ENCODE measurements around the gene SPRR4. TPM values are rescaled to one million over a fixed set of nuclear protein-coding genes. Genes with fewer than 3 reads are reported as not detected.

Gene SPRR4
- total and polyA plus RNA-seq, 2 experiments from 2014 or later: not detected

DNA sequence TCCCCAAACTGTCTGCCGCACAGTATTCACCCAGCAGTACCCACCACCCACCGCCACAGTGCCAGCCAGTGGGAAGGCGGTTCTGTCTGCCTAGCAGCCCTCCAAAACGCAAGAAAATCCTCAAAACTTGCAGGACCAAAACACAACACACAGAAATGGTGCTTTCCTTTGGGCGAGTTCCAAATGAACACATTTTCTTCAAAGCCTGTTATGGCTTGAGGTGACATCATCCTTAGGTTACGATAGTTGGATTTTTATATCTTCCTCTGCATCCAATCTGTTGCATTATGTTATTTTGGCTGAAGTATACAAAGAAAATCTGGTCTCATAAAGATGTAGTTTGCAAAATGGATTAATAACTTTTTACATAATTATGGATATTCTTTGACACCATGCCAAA is 22.7 kb downstream of the SPRR4 start:
- H3K36me3 Mint-ChIP-seq (ENCODE audit: low read depth): no peaks in the 10 kb centered on the region; the same call in 2 of the 3 replicates

More for the DNA sequence above, 22.7 kb downstream of the SPRR4 start:
- Histone ChIP-seq H3K27me3 (ENCODE audit: insufficient read depth) (no peaks in the 10 kb centered on the region), H3F3A (replicated peaks; ENCODE audit: low read depth) (no peaks in the 10 kb centered on the region), H2AFZ (no peak overlapping the region), H3K9me2 (ENCODE audit: insufficient read depth) (no peaks in the 10 kb centered on the region), H3K27ac (ENCODE audit: low read depth) (no peak overlapping the region), H3K4me1 (ENCODE audit: insufficient read depth) (no peaks in the 10 kb centered on the region; the same call in 1 of the 2 replicates), H3K4me3 (no peak overlapping the region), H3K36me3 (ENCODE audit: insufficient read depth) (no peaks in the 10 kb centered on the region), H4K20me1 (replicated peaks; ENCODE audit: insufficient read depth) (no peaks in the 10 kb centered on the region), H3K79me2 (replicated peaks; ENCODE audit: insufficient read depth) (no peaks in the 10 kb centered on the region), H3K4me2 (no peak overlapping the region)
- no peak for ATAC-seq
- H3K4me1 Mint-ChIP-seq: peaks cover 11% of the 10 kb centered on the region; the same call in 2 of the 3 replicates
- H3K27ac Mint-ChIP-seq: no peak overlapping the region
- DNase-seq (ENCODE audit: low spot score): no peak
- H3K9me3 Mint-ChIP-seq: peaks cover 8% of the 10 kb centered on the region; the same call in 2 of the 3 replicates
- no peak overlapping the region for H3K4me3 Mint-ChIP-seq
- no peak for TF ChIP-seq ZNF331 (CRISPR knock-in tag; IDR thresholded peaks at IDR 0.05; ENCODE audit: low read depth)
- no peak for TF ChIP-seq ZNF114 (CRISPR knock-in tag; IDR thresholded peaks at IDR 0.05)
- TF ChIP-seq, protein P1, sequence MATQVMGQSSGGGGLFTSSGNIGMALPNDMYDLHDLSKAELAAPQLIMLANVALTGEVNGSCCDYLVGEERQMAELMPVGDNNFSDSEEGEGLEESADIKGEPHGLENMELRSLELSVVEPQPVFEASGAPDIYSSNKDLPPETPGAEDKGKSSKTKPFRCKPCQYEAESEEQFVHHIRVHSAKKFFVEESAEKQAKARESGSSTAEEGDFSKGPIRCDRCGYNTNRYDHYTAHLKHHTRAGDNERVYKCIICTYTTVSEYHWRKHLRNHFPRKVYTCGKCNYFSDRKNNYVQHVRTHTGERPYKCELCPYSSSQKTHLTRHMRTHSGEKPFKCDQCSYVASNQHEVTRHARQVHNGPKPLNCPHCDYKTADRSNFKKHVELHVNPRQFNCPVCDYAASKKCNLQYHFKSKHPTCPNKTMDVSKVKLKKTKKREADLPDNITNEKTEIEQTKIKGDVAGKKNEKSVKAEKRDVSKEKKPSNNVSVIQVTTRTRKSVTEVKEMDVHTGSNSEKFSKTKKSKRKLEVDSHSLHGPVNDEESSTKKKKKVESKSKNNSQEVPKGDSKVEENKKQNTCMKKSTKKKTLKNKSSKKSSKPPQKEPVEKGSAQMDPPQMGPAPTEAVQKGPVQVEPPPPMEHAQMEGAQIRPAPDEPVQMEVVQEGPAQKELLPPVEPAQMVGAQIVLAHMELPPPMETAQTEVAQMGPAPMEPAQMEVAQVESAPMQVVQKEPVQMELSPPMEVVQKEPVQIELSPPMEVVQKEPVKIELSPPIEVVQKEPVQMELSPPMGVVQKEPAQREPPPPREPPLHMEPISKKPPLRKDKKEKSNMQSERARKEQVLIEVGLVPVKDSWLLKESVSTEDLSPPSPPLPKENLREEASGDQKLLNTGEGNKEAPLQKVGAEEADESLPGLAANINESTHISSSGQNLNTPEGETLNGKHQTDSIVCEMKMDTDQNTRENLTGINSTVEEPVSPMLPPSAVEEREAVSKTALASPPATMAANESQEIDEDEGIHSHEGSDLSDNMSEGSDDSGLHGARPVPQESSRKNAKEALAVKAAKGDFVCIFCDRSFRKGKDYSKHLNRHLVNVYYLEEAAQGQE (IDR thresholded peaks at IDR 0.05; ENCODE audit: unreplicated experiment): no peak
- no peak for TF ChIP-seq CREB1 (CRISPR knock-in tag; IDR thresholded peaks at IDR 0.05; ENCODE audit: low read depth)
- TF ChIP-seq EZH2 (IDR thresholded peaks at IDR 0.05; ENCODE audit: low read depth, unreplicated experiment): no peak
- TF ChIP-seq, protein P2, sequence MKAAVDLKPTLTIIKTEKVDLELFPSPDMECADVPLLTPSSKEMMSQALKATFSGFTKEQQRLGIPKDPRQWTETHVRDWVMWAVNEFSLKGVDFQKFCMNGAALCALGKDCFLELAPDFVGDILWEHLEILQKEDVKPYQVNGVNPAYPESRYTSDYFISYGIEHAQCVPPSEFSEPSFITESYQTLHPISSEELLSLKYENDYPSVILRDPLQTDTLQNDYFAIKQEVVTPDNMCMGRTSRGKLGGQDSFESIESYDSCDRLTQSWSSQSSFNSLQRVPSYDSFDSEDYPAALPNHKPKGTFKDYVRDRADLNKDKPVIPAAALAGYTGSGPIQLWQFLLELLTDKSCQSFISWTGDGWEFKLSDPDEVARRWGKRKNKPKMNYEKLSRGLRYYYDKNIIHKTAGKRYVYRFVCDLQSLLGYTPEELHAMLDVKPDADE (IDR thresholded peaks at IDR 0.05): no peak
- no peak for TF ChIP-seq EZH2phosphoT487 (IDR thresholded peaks at IDR 0.05; ENCODE audit: unreplicated experiment)
- TF ChIP-seq, protein P3, sequence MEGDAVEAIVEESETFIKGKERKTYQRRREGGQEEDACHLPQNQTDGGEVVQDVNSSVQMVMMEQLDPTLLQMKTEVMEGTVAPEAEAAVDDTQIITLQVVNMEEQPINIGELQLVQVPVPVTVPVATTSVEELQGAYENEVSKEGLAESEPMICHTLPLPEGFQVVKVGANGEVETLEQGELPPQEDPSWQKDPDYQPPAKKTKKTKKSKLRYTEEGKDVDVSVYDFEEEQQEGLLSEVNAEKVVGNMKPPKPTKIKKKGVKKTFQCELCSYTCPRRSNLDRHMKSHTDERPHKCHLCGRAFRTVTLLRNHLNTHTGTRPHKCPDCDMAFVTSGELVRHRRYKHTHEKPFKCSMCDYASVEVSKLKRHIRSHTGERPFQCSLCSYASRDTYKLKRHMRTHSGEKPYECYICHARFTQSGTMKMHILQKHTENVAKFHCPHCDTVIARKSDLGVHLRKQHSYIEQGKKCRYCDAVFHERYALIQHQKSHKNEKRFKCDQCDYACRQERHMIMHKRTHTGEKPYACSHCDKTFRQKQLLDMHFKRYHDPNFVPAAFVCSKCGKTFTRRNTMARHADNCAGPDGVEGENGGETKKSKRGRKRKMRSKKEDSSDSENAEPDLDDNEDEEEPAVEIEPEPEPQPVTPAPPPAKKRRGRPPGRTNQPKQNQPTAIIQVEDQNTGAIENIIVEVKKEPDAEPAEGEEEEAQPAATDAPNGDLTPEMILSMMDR (conservative IDR thresholded peaks at IDR 0.05; ENCODE audit: low read depth in 2 of 2): no peak
- H3K27me3 Mint-ChIP-seq (ENCODE audit: insufficient read depth, low read depth, poor library complexity): no peaks in the 10 kb centered on the region

All from GM23338 (cell line).